Measurements from ENCODE around the gene FAM217A.
"Not testable (repeated sequence)": the region's sequence is repeated elsewhere in the genome, so short reads cannot be mapped to it uniquely, and the experiment has no call there.

Gene FAM217A, protein sequence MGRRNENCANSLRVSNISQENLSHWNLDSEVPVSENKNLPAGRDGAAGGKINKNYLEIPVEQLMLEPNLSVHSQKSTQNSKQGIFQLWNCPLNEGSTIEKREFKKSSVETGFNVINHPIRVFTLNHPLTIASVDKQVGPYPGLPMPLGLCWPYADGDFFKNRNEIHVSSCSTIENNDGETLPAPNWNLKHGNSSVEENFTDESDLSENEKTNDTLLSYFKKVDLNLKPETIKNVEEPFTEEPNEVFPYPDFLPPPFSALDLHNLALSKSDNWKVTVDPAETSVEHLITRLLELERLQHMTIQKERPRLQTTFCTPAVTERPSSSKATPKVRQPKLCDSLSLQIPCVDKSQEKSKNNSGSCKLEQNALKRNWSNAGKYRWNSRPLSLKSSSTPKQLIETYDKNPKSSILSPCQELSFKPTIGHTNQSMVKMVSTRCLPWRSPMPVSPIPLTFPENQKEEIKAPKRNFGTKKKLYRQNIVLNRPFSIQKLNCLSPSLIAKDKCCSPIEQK

GRCh38 chr6:4078691-4079471 lies at the start of gene FAM217A:
Gene FAM217A, minus strand, starts transcription at chr6:4079137. Its CDS starts 1,723 bp downstream, at chr6:4077414.
- DNase-seq: no peak

DNA sequence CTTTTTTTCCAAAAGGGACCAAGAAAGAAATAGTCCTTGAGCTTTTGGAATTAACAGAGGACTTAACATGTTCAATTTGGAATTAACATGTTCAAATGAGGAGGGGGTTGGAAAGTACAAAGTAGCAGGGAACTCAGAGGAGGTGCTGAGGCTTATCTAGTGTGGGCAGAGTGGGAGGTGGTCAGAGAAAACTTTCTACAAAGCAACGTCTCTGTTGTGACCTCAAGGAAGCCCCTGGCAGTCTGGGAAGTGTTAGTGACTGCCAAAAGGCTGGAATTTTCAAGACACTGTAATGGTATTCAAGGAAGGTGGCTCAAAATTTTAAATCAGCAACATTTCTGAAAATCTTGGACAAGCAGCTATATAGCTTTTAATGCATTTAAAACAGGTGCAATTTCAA lies 49.1 kb upstream of the FAM217A start:
- no peak for DNase-seq

- DNase-seq: no peak
Observed at GRCh38 chr6:4125933-4126864, 47.3 kb upstream of the FAM217A start.

- no peak for DNase-seq
Observed at GRCh38 chr6:4125500-4125899, 46.6 kb upstream of the FAM217A start.

DNA sequence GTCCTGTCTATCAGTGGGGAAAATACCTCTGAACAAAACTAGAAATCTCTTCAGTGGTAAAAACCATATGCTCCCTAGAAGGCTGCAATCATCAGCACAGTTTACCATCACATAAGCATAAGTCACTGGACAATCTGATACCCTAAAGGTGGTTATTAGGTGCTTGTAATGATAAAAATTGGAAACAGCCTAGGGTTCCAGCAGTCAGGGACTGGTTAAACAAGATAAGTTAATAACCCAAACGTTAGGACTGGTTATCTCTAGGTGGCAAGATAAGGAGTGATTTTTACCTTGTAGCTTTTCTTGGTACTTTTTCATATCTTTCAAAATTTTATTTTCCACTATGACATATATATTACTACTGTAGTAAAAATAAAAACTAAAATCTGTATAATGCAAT lies 45.4 kb upstream of the FAM217A start:
- no peak for DNase-seq

- no peak for DNase-seq
Observed at GRCh38 chr6:4115741-4116140, 36.8 kb upstream of the FAM217A start.

DNA sequence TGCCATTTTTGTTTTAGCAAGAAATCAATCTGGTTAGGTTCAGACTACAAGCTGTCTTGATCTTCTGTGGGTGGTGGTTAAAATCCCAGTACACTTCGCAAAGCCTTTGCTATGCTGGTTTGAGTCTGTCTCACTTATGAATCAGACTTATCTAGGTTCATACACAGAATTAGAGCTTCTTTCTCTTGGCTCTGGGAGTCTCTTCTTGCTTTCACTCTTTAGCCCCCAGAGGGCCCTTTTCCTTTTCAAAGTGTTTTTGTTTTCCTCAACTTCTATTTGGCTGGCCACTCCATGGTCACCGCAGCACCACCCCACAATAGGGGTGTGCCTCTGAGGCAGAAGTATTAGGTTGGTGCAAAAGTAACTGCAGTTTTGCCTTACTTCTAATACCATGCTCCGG lies 35.2 kb upstream of the FAM217A start:
- DNase-seq: no peak

DNA sequence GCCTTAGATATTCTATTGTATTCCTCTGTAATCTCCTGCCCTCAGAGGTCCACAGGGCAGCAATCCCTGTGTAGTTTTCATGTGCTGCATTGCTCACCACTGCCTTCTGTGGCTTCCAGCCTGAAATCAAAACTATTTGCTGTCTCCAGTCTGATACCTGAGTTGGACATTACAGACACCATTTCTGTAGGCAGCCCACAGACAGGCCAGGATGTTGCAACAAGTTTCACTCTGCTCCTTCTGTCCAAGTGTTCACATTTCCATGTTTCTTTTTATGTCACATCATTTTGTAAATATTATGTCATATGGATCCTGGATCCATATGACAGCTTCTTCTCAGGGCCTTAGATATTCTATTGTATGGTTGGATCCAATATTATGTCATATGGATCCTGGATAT lies 34.7 kb upstream of the FAM217A start:
- no peak for DNase-seq

DNA sequence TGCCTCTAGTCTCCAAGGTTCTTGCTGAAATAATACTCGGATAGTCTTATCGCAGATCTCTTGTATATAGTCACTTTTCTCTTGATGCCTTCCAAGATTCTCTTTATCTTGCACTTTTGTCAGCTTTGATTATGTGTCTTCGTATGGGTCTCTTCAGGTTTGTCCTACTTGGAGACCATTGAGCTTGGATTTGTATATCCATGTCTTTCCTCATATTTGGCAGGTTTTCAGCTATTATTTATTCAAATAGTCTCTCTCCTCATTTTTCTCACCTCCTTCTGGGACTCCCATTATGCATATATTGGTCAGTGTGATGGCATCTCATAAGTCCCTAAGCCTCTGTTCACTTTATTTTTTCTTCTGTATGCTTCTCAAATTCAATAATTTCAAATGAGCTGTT lies 33.4 kb upstream of the FAM217A start:
- no peak for DNase-seq

DNA sequence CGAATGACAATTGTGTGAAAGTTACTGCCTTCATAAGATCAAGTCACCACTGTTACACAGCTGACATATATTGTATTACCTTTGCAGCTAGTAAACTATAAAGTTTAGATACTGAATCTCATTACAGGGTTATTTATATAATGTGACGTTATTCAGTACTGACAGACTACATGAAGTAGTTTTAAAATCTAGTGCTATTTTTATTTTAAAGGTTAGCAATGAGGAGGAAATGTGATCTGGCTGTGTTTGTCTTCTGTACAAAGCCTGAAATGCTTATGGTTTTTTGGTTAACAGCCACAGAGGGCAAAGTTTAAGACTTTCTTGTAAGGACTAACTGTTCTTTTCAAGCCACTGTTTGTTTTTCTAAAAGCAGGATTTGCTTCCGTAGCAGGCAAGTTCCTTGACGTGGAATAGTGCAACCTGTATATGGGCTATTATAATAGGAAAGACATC lies 30.5 kb upstream of the FAM217A start:
- DNase-seq: not testable (repeated sequence)

GRCh38 chr6:4108561-4109093 lies 29.7 kb upstream of the FAM217A start:
- no peak for DNase-seq

DNA sequence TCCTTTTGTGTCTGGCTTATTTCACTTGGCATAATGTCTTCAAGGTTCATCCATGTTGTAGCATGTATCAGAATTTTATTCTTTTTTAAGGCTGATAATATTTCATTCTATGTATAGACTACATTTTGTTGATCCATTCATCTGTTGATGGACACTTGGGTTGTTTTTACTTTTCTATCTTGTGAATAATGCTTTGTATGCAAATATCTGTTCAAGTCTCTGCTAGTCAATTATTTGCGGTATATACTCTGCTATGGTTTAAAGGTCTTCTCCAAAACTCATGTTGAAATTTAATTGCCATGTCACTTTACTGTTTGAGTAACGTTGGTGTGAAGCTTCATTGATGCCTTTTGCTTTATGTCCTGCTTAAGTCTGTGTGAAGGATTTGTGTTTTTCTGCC lies 28.9 kb upstream of the FAM217A start:
- no peak for DNase-seq

- no peak for DNase-seq
Observed at GRCh38 chr6:4105980-4106536, 27.1 kb upstream of the FAM217A start.

DNA sequence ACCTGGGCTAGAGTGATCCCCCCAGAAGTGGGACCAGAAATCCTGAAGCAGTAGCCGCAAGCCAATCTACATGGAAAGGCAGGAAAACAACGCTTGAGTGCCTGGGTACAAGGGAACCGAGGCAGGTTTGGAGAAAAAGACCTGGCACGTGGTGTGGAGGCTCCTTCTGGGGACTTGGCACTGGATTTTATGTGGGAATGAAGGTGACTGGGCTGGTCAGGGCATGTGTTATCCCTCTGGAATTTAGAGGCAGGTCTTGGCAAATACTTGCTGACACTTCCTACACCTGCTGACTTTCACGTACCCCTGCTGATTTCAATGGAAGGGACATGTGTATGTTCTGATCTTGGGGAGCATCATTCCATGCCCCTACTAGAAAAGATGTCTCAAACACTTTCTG lies 25.0 kb upstream of the FAM217A start:
- DNase-seq: no peak

DNA sequence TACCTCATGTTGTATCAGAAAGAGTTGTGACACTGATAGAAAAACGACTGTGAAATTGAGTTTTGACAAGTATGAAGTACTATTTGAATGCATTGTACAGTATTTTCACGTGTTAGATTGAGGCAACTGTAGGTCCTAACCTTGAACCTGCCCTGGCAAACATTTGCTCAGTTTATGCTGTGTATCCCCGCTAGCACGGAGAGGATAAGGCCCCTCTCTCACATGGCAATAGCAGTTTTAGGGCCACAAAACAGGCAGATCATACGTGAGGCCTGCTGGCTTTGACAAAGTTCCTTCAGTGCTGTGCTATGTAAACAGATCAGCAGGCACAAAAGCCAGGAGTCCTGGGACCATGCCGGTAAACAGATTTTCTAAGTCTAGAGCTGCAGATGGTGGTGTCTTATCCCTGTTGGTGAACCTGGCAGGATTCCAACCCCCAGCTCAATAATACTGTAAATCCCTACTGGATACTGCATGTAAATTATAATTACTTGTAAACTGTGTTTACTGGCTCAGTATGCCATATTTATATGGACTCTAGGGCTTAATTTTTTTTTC lies 23.8 kb upstream of the FAM217A start:
- DNase-seq: no peak

GRCh38 chr6:4101298-4101697 lies 22.4 kb upstream of the FAM217A start:
- no peak for DNase-seq

- DNase-seq: no peak
Observed at GRCh38 chr6:4100655-4101054, 21.7 kb upstream of the FAM217A start.

- no peak for DNase-seq
Observed at GRCh38 chr6:4093288-4093687, 14.4 kb upstream of the FAM217A start.

DNA sequence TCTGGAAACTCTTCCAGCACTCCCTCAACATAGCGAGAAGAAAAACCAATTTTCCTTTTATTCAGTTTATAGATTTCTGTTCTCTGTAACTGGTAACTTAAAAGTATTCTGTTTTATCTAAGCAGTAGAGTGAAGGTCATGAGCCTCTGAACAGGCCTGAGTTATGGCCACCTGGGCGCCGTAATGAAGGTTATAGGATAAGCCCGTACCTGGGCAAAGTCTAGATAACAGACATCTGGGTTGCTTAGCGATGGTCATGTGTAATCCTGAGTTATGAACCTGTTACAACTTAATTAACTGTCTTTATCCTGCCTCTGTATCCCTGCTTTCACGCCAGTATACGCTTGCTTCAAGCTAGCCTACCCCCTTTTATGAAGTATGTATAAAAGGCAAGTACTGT lies 13.0 kb upstream of the FAM217A start:
- DNase-seq: no peak

DNA sequence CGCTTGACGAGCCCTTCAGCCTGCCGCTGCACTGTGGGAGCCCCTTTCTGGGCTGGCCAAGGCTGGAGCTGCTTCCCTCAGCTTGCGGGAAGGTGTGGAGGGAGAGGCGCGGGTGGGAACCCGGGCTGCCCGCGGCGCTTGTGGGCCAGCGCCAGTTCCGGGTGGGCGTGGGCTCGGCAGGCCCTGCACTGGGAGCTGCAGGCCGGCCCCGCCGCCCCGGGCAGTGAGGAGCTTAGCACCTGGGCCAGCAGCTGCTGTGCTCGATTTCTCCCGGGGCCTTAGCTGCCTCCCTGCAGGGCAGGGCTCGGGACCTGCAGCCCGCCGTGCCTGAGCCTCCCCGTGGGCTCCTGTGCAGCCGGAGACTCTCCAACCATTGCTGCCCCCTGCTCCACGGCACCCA lies 11.1 kb upstream of the FAM217A start:
- DNase-seq: not testable (repeated sequence)

- no peak for DNase-seq
Observed at GRCh38 chr6:4088704-4089103, 9.8 kb upstream of the FAM217A start.

GRCh38 chr6:4085332-4085700 lies 6.4 kb upstream of the FAM217A start:
- DNase-seq: no peak
